IPS-15b (cell line): ENCODE measurements around the gene LRIG3.
"Not testable (repeated sequence)": the region's sequence is repeated elsewhere in the genome, so short reads cannot be mapped to it uniquely, and the experiment has no call there.

Experiments
- H3K27me3 ChIP-seq: one replicate; pipeline ENCODE4 v1.6.1; 2013; ENCODE audit warnings: low read length; ENCODE audit not compliant: control insufficient read depth, insufficient read depth
- H3K36me3 ChIP-seq: one replicate; pipeline ENCODE4 v1.6.1; 2013; ENCODE audit warnings: low read length; ENCODE audit not compliant: control insufficient read depth, insufficient read depth
- H3K4me1 ChIP-seq: one replicate; pipeline ENCODE4 v1.6.1; 2013; ENCODE audit warnings: mild to moderate bottlenecking, low read length; ENCODE audit not compliant: control insufficient read depth, insufficient read depth
- H3K4me3 ChIP-seq: one replicate; pipeline ENCODE4 v1.5.1; 2013; ENCODE audit warnings: low read depth, low read length
- H3K9ac ChIP-seq: one replicate; pipeline ENCODE4 v1.6.1; 2013; ENCODE audit warnings: low read depth, mild to moderate bottlenecking, low read length
- H3K9me3 ChIP-seq: one replicate; pipeline ENCODE4 v1.6.1; 2013; ENCODE audit warnings: mild to moderate bottlenecking, low read length; ENCODE audit not compliant: control insufficient read depth, insufficient read depth

LRIG3 gene

GRCh38 chr12:58877243-58877743 is 43.0 kb downstream of the LRIG3 start:
- Histone ChIP-seq H3K4me1 (no peaks in the 10 kb centered on the region), H3K36me3 (peaks cover 13% of the 10 kb centered on the region), H3K27me3 (peaks cover 6% of the 10 kb centered on the region)

GRCh38 chr12:58873496-58873895 is 46.8 kb downstream of the LRIG3 start:
- Histone ChIP-seq H3K9ac (no peak overlapping the region), H3K4me3 (no peak overlapping the region), H3K27me3 (no peaks in the 10 kb centered on the region), H3K36me3 (peaks cover 5% of the 10 kb centered on the region), H3K9me3 (no peaks in the 10 kb centered on the region), H3K4me1 (no peaks in the 10 kb centered on the region)

More at GRCh38 chr12:58877243-58877743, 43.0 kb downstream of the LRIG3 start:
- Histone ChIP-seq H3K9ac (no peak overlapping the region), H3K4me3 (no peak overlapping the region), H3K9me3 (no peaks in the 10 kb centered on the region)

- Histone ChIP-seq H3K4me3 (no peak overlapping the region), H3K27me3 (no peaks in the 10 kb centered on the region)
These were observed 48.7 kb downstream of the LRIG3 start for GRCh38 chr12:58871556-58871955.

GRCh38 chr12:58870595-58870994 is 49.7 kb downstream of the LRIG3 start:
- Histone ChIP-seq H3K27me3 (no peaks in the 10 kb centered on the region), H3K4me3 (no peak overlapping the region), H3K9me3 (no peaks in the 10 kb centered on the region), H3K9ac (no peak overlapping the region), H3K4me1 (no peaks in the 10 kb centered on the region), H3K36me3 (no peaks in the 10 kb centered on the region)

More at GRCh38 chr12:58871556-58871955, 48.7 kb downstream of the LRIG3 start:
- no peaks in the 10 kb centered on the region for H3K4me1 ChIP-seq
- no peaks in the 10 kb centered on the region for H3K9me3 ChIP-seq
- no peaks in the 10 kb centered on the region for H3K36me3 ChIP-seq
- no peak overlapping the region for H3K9ac ChIP-seq

DNA sequence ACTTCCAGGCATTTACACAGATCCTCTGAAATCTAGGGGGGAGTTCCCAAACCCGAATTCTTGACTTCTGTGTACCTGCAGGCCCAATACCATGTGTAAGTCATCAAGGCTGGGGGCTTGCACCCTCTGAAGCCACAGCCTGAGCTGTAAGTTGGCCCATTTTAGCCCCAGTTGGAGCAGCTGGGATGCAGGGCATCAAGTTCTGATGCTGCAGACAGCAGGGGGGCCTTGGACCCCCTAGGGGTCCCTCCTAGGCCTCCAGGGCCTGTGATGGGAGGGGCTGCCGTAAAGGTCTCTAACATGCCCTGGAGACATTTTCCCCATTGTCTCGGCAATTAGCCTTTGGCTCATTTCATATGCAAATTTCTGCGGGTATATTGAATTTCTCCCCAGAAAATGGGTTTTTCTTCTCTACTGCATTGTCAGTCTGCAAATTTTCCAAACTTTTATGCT is 59.5 kb downstream of the LRIG3 start:
- Histone ChIP-seq H3K9me3 (no peaks in the 10 kb centered on the region), H3K4me3 (no peak overlapping the region), H3K27me3 (peaks cover 77% of the 10 kb centered on the region), H3K36me3 (no peaks in the 10 kb centered on the region), H3K9ac (no peak overlapping the region), H3K4me1 (peaks cover 18% of the 10 kb centered on the region)

GRCh38 chr12:58860056-58860787 is 60.1 kb downstream of the LRIG3 start:
- H3K4me3 ChIP-seq: no peak overlapping the region
- H3K36me3 ChIP-seq: no peaks in the 10 kb centered on the region
- H3K4me1 ChIP-seq: peaks cover 18% of the 10 kb centered on the region
- peaks cover 77% of the 10 kb centered on the region for H3K27me3 ChIP-seq
- H3K9me3 ChIP-seq: no peaks in the 10 kb centered on the region
- H3K9ac ChIP-seq: no peak overlapping the region

DNA sequence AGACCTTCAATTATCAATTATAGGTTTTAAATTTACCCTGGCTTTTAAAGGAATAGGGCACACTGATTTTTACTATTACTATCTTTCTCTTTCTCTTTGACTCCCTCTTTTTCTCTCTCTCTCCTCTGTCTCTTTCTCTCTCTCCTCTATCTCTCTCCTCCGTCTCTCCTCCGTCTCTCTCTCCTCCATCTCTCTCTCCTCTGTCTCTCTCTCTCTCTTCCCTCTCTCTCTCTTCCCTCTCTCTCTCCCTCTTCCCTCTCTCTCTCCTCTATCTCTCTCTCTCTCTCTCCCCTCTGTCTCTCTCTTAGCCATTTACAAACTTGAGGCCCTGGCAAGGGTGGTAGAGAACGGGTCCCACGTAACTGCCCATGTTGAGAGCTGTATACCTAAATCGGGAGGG is 62.3 kb downstream of the LRIG3 start:
- H3K9ac ChIP-seq: no peak overlapping the region
- no peaks in the 10 kb centered on the region for H3K9me3 ChIP-seq
- H3K36me3 ChIP-seq: no peaks in the 10 kb centered on the region
- peaks cover 65% of the 10 kb centered on the region for H3K27me3 ChIP-seq
- no peak overlapping the region for H3K4me3 ChIP-seq
- peaks cover 18% of the 10 kb centered on the region for H3K4me1 ChIP-seq

DNA sequence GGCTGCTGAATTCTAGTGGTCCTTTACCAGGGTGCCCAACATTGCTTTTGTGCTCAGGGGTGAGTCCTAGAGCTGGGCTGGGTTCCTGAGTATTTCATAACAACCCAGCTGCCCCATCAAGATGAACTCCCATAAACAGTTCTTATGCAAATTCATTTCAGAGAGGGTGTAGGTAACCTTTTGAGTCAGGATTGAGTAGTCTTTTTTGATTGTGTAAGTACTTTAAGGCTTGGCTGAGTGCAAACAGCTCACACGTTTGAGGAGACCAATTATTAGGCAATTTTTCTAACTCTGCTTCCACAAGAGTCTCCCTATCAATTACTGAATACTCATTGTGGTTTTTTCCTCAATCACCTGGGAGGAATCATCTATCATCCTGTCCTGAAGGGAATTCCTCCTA is 63.1 kb downstream of the LRIG3 start:
- not testable (repeated sequence) for H3K4me3 ChIP-seq, H3K9me3 ChIP-seq, H3K36me3 ChIP-seq, H3K9ac ChIP-seq
- peaks cover 57% of the 10 kb centered on the region for H3K27me3 ChIP-seq
- peaks cover 18% of the 10 kb centered on the region for H3K4me1 ChIP-seq

DNA sequence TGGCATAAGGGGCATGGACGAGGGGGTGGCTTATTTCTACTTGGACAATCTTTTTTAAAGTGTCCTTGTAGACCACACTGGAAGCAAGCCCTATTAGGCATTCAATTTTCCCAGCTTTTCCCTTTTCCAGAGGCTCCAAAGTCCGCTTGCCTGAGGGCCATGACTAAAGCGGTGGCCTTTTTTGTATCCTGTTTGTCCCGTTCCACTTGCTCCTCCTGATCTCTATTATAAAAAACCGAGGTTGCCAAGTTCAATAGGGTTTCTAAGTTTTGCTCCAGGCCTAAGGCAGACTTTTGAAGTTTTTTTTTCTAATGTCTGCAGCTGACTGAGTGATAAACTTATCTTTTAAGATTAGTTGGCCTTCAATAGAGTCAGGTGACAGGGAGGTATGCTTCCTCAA is 64.7 kb downstream of the LRIG3 start:
- not testable (repeated sequence) for H3K9me3 ChIP-seq, H3K9ac ChIP-seq, H3K4me3 ChIP-seq, H3K36me3 ChIP-seq
- peaks cover 10% of the 10 kb centered on the region for H3K4me1 ChIP-seq
- peaks cover 44% of the 10 kb centered on the region for H3K27me3 ChIP-seq

DNA sequence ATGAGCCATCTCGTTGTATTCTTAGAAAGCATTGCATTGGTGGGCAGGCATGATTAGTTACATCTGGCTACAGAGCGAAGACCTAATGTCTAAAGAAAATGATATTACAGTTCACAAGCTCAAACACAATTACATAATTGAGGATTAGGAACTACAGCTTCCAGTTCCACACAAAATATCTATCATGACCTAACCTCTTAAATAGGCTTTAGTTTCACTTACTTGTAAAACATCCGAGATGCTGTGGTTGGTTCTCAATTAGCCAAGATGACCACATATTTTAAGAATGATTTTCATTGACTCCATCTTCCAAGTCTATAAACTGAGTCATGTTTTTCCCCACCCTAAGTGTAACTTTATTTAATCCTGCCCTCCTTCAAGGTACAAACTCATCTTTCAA is 69.5 kb downstream of the LRIG3 start:
- no peaks in the 10 kb centered on the region for H3K4me1 ChIP-seq
- H3K9ac ChIP-seq: no peak overlapping the region
- no peak overlapping the region for H3K4me3 ChIP-seq
- no peaks in the 10 kb centered on the region for H3K9me3 ChIP-seq
- H3K36me3 ChIP-seq: no peaks in the 10 kb centered on the region
- peaks cover 3% of the 10 kb centered on the region for H3K27me3 ChIP-seq

- Histone ChIP-seq H3K9me3 (no peaks in the 10 kb centered on the region), H3K36me3 (no peaks in the 10 kb centered on the region), H3K4me3 (no peak overlapping the region), H3K4me1 (no peaks in the 10 kb centered on the region), H3K9ac (no peak overlapping the region), H3K27me3 (no peaks in the 10 kb centered on the region)
These were observed 72.3 kb downstream of the LRIG3 start for GRCh38 chr12:58847901-58848600.

DNA sequence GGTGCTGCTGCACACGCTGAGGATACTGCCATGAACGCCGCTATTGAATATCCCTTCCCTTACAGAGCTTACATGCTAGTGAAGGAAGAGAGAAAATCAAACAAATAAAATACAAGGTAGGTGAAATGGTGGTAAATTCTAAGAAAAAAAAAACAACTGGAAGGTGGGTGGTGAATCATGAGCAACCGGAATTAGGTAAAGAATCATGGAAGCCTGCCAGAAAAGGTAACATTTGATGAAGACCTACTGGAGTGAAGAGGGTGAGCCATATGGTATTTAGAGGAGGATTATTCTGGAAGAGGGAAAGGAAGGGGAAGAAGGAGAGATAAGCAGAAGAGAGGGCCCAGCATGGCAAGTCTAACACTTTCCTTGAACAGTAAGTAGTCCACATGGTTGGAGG is 76.1 kb downstream of the LRIG3 start:
- H3K4me1 ChIP-seq: peaks cover 4% of the 10 kb centered on the region
- no peaks in the 10 kb centered on the region for H3K27me3 ChIP-seq
- no peak overlapping the region for H3K9ac ChIP-seq
- no peaks in the 10 kb centered on the region for H3K36me3 ChIP-seq
- no peak overlapping the region for H3K4me3 ChIP-seq
- peaks cover 1% of the 10 kb centered on the region for H3K9me3 ChIP-seq
